Measurements from ENCODE around the gene CHD6. TPM values are rescaled to one million over a fixed set of nuclear protein-coding genes. Genes with fewer than 3 reads are reported as not detected.

CHD6 gene
- total RNA-seq, 1 experiment from 2014 or later = 80.5 TPM

DNA sequence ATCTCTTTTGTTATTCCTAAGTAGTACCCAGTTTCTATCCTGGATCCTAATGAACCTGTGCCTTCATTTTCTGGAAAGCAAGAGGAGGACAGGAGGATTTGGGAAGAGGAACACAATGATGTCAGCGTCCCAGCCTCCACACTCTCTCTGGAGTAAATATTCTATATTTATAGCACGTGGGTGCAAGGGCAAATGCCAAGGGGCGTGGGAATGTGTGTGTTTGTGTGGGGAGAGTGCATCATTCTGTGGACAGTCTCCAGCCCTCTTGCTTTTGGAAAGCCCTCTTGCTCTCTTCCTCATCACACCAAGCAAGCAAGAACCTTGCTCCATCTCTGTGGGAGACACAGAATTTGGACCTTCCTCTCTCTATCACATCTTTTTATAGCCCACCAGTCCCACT lies 148.3 kb downstream of the CHD6 start:
- no peak for DNase-seq
- H3K9me3 ChIP-seq = no peaks in the 10 kb centered on the region
- BruUV-seq (replicated peaks) = no TSS peak
- TF ChIP-seq, protein P1, sequence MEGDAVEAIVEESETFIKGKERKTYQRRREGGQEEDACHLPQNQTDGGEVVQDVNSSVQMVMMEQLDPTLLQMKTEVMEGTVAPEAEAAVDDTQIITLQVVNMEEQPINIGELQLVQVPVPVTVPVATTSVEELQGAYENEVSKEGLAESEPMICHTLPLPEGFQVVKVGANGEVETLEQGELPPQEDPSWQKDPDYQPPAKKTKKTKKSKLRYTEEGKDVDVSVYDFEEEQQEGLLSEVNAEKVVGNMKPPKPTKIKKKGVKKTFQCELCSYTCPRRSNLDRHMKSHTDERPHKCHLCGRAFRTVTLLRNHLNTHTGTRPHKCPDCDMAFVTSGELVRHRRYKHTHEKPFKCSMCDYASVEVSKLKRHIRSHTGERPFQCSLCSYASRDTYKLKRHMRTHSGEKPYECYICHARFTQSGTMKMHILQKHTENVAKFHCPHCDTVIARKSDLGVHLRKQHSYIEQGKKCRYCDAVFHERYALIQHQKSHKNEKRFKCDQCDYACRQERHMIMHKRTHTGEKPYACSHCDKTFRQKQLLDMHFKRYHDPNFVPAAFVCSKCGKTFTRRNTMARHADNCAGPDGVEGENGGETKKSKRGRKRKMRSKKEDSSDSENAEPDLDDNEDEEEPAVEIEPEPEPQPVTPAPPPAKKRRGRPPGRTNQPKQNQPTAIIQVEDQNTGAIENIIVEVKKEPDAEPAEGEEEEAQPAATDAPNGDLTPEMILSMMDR (IDR thresholded peaks at IDR 0.05; ENCODE audit: insufficient read depth in 1 of 2, low read depth in 1 of 2, low read length in 1 of 2, severe bottlenecking in 1 of 2, unreplicated experiment in 1 of 2) = no peak
- ChIA-PET POLR2A (no interaction called here), CTCF (no interaction called here)
- Mint-ChIP-seq H3K4me3 (ENCODE audit: unreplicated experiment) (no peak overlapping the region), H3K36me3 (ENCODE audit: insufficient read depth, unreplicated experiment) (peaks cover 15% of the 10 kb centered on the region), H3K27me3 (ENCODE audit: insufficient read depth, unreplicated experiment) (no peaks in the 10 kb centered on the region), H3K4me1 (ENCODE audit: low read depth, unreplicated experiment) (no peaks in the 10 kb centered on the region), H3K27ac (ENCODE audit: unreplicated experiment) (no peak overlapping the region), H3K9me3 (ENCODE audit: unreplicated experiment) (no peaks in the 10 kb centered on the region)
- no peaks in the 10 kb centered on the region for H3K27me3 ChIP-seq (replicated peaks; ENCODE audit: control insufficient read depth, insufficient read depth, low read length)
- H3K36me3 ChIP-seq (ENCODE audit: control insufficient read depth, insufficient read depth, low read length) = peaks cover 5% of the 10 kb centered on the region
- no peak overlapping the region for H3K4me3 ChIP-seq (ENCODE audit: low read depth, low read length)
- intact Hi-C loops (cut with micrococcal nuclease; ENCODE audit: unreplicated experiment) = no loop called here
- H3K4me1 ChIP-seq = no peaks in the 10 kb centered on the region

DNA sequence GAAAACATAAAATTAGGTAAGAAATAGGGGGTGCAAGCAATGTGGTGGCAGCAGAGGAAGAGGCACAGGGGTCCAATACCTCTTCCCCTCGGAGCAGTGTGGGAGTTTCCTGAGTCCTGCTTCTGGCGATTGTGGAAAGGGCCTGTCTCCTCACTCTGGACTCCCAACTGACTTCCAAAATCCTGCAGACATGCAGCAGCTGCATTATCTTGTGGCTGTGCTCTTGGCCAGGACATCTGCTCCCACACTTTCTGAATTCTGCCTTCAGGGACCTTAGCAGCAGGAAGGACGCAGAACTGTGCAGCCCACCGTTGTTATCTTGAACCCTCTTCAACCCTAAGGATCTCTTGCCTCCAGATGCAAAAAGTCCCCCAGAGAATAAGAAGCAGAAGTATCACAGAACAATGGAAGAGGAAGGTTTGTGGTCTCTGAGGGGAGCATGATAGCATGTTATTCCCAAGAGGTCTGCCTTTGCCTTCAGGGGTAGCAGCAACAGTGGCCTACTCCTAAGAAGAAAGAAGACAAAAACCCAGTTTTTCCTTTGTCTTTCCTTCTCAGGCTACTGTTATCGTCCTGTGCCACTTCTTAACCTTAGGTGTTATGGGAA lies 149.1 kb downstream of the CHD6 start:
- H3K27ac Mint-ChIP-seq (ENCODE audit: unreplicated experiment) = no peak overlapping the region
- ChIA-PET POLR2A (no interaction called here), CTCF (no interaction called here)
- H3K36me3 Mint-ChIP-seq (ENCODE audit: insufficient read depth, unreplicated experiment) = peaks cover 15% of the 10 kb centered on the region
- no peaks in the 10 kb centered on the region for H3K4me1 ChIP-seq
- H3K4me3 ChIP-seq (ENCODE audit: low read depth, low read length) = no peak overlapping the region
- TF ChIP-seq, protein P1 (IDR thresholded peaks at IDR 0.05; ENCODE audit: insufficient read depth in 1 of 2, low read depth in 1 of 2, low read length in 1 of 2, severe bottlenecking in 1 of 2, unreplicated experiment in 1 of 2) = no peak
- no peaks in the 10 kb centered on the region for H3K9me3 Mint-ChIP-seq (ENCODE audit: unreplicated experiment)
- no peak overlapping the region for H3K4me3 Mint-ChIP-seq (ENCODE audit: unreplicated experiment)
- DNase-seq = no peak
- H3K9me3 ChIP-seq = no peaks in the 10 kb centered on the region
- no peaks in the 10 kb centered on the region for H3K27me3 Mint-ChIP-seq (ENCODE audit: insufficient read depth, unreplicated experiment)
- H3K4me1 Mint-ChIP-seq (ENCODE audit: low read depth, unreplicated experiment) = no peaks in the 10 kb centered on the region
- peaks cover 5% of the 10 kb centered on the region for H3K36me3 ChIP-seq (ENCODE audit: control insufficient read depth, insufficient read depth, low read length)
- no TSS peak for BruUV-seq (replicated peaks)
- intact Hi-C loops (cut with micrococcal nuclease; ENCODE audit: unreplicated experiment) = no loop called here
- H3K27me3 ChIP-seq (replicated peaks; ENCODE audit: control insufficient read depth, insufficient read depth, low read length) = no peaks in the 10 kb centered on the region

DNA sequence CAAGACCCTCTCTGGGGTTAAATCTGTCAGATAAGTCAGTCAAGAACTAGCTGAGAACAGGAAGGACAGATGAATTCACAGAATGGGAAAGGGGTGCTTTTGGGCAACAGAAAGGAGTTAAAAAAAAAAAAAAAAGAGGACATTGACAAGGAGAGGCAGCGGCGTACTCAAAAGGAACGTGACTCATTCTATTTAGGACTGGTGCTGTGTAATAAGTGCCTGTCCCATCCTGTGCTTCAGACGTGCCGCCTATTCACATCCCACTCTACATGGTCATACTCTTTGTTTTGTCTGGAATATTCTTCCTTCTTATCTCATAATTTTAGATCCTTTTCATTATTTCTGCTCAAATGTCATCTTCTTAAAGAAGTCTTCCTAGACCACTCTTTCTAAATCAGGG lies 150.5 kb downstream of the CHD6 start:
- TF ChIP-seq, protein P1 (IDR thresholded peaks at IDR 0.05; ENCODE audit: insufficient read depth in 1 of 2, low read depth in 1 of 2, low read length in 1 of 2, severe bottlenecking in 1 of 2, unreplicated experiment in 1 of 2) = no peak
- no peaks in the 10 kb centered on the region for H3K27me3 Mint-ChIP-seq (ENCODE audit: insufficient read depth, unreplicated experiment)
- intact Hi-C loops (cut with micrococcal nuclease; ENCODE audit: unreplicated experiment) = no loop called here
- no peaks in the 10 kb centered on the region for H3K9me3 Mint-ChIP-seq (ENCODE audit: unreplicated experiment)
- no peak for DNase-seq
- Histone ChIP-seq H3K36me3 (ENCODE audit: control insufficient read depth, insufficient read depth, low read length) (peaks cover 5% of the 10 kb centered on the region), H3K4me3 (ENCODE audit: low read depth, low read length) (no peak overlapping the region), H3K9me3 (no peaks in the 10 kb centered on the region), H3K4me1 (no peaks in the 10 kb centered on the region), H3K27me3 (replicated peaks; ENCODE audit: control insufficient read depth, insufficient read depth, low read length) (no peaks in the 10 kb centered on the region)
- no peak overlapping the region for H3K4me3 Mint-ChIP-seq (ENCODE audit: unreplicated experiment)
- no peak overlapping the region for H3K27ac Mint-ChIP-seq (ENCODE audit: unreplicated experiment)
- ChIA-PET POLR2A (no interaction called here), CTCF (interaction anchor here (0.6 kb wide), 1 partner anchor 271 kb away, joined by 5 read pairs; no protein-coding TSS in a partner anchor)
- peaks cover 15% of the 10 kb centered on the region for H3K36me3 Mint-ChIP-seq (ENCODE audit: insufficient read depth, unreplicated experiment)
- BruUV-seq (replicated peaks) = no TSS peak
- no peaks in the 10 kb centered on the region for H3K4me1 Mint-ChIP-seq (ENCODE audit: low read depth, unreplicated experiment)
